Measurements from ENCODE around the gene MACROD2. TPM values are rescaled to one million over a fixed set of nuclear protein-coding genes. Genes with fewer than 3 reads are reported as not detected.

MACROD2 gene
- total RNA-seq, 2 donors from 2014 or later: 8.3 to 21.8 TPM

DNA sequence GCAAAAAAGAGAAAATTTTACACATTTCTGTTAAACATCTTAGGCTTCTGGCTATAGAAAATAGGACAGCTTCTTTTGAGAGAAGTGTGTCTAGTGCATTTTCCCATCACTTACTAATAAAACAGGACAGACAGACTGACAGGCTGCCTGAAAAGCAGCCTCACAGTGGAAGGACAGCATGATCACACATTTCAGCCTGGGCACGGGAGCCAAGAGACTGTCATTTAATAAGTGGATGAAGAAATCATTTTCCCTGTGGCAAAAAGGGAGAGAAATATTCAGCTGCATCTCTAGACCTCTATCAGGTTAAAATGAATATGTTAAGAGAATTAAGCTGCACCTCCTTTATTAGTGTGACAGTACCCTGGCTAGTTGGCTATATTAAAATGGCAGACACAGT is 1617.5 kb downstream of the MACROD2 start:
- H3K27me3 ChIP-seq: no peaks in the 10 kb centered on the region
- WGBS, 2 donors: 67 to 77% methylated on average over 1 of the region's 1 CpG
- no peak overlapping the region for H3K27ac ChIP-seq
- intact Hi-C loops (cut with DNase I): no loop called here
- ATAC-seq (no peak), DNase-seq (no peak)
- H3K4me3 ChIP-seq: no peak overlapping the region
- no peaks in the 10 kb centered on the region for H3K9me3 ChIP-seq
- peaks cover 13% of the 10 kb centered on the region for H3K4me1 ChIP-seq
- no peak for TF ChIP-seq POLR2A (IDR thresholded peaks at IDR 0.05)
- TF ChIP-seq CTCF (IDR thresholded peaks at IDR 0.05): no peak
- no peaks in the 10 kb centered on the region for H3K36me3 ChIP-seq (replicated peaks in 1 of 2; ENCODE audit: insufficient read depth in 1 of 2, low read depth in 2 of 2)

DNA sequence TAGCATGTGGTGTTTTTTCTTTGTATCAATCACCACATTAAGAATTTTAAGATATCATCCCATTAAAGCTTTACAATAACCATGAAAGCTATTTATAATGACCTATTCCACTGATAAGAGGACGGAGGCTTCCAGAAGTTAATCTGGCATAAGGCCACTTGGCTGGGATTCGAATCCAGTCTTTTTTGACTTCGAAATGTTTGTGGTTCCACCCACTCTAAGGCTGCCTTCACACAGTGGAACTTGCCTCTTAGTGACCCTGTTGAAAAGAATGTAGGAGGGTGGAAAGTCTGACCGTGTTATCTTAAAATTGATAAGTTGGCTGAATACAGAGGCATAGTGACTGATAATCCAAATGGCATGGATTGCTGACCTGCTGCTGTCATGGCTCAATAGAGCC is 1618.2 kb downstream of the MACROD2 start:
- DNase-seq: peak; percentile 18 to 34 (median 30)
- Histone ChIP-seq H3K9me3 (no peaks in the 10 kb centered on the region), H3K4me1 (peaks cover 13% of the 10 kb centered on the region), H3K4me3 (no peak overlapping the region), H3K27ac (no peak overlapping the region), H3K27me3 (no peaks in the 10 kb centered on the region), H3K36me3 (replicated peaks in 1 of 2; ENCODE audit: insufficient read depth in 1 of 2, low read depth in 2 of 2) (no peaks in the 10 kb centered on the region)
- 9 to 10% methylated on average over 4 of the region's 4 CpGs for WGBS, 2 donors
- intact Hi-C loops (cut with DNase I): no loop called here
- TF ChIP-seq POLR2A (IDR thresholded peaks at IDR 0.05) (no peak), CTCF (IDR thresholded peaks at IDR 0.05) (no peak)
- ATAC-seq: peak; percentile 47

- H3K4me3 ChIP-seq: no peak overlapping the region
- H3K9me3 ChIP-seq: no peaks in the 10 kb centered on the region
- H3K27me3 ChIP-seq: no peaks in the 10 kb centered on the region
- no peak for ATAC-seq
- DNase-seq: no peak
- TF ChIP-seq POLR2A (IDR thresholded peaks at IDR 0.05) (no peak), CTCF (IDR thresholded peaks at IDR 0.05) (no peak)
- H3K4me1 ChIP-seq: peaks cover 13% of the 10 kb centered on the region
- no peak overlapping the region for H3K27ac ChIP-seq
- 80 to 93% methylated on average over 1 of the region's 1 CpG for WGBS, 2 donors
- intact Hi-C loops (cut with DNase I): no loop called here
- no peaks in the 10 kb centered on the region for H3K36me3 ChIP-seq (replicated peaks in 1 of 2; ENCODE audit: insufficient read depth in 1 of 2, low read depth in 2 of 2)
Measured at GRCh38 chr20:15616626-15617025, 1621.3 kb downstream of the MACROD2 start.

DNA sequence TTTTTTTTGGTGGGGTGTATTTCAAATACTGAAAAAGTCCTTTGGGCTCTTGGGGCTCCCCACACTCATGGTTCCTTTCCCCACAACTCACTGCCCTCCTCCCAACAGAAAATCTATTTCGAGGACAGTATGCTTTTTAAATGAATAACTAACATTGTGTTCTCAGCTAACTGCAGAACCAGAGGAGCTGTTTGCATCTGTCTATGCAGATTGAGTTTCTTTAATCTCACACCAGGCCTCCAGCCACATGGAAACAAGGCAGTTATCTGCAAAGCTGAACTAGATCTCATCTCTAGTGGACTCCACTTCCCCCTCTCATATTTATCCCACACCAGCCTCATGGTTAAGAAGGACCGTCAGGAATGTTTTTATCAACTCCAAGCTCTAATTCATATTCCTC is 1622.8 kb downstream of the MACROD2 start:
- Histone ChIP-seq H3K27me3 (no peaks in the 10 kb centered on the region), H3K9me3 (no peaks in the 10 kb centered on the region), H3K27ac (no peak overlapping the region), H3K4me3 (no peak overlapping the region), H3K4me1 (peaks cover 12% of the 10 kb centered on the region), H3K36me3 (replicated peaks in 1 of 2; ENCODE audit: insufficient read depth in 1 of 2, low read depth in 2 of 2) (no peaks in the 10 kb centered on the region)
- TF ChIP-seq POLR2A (IDR thresholded peaks at IDR 0.05) (no peak), CTCF (IDR thresholded peaks at IDR 0.05) (no peak)
- DNase-seq (no peak), ATAC-seq (no peak)
- intact Hi-C loops (cut with DNase I): no loop called here
- WGBS, 2 donors: 85 to 90% methylated on average over 2 of the region's 2 CpGs

DNA sequence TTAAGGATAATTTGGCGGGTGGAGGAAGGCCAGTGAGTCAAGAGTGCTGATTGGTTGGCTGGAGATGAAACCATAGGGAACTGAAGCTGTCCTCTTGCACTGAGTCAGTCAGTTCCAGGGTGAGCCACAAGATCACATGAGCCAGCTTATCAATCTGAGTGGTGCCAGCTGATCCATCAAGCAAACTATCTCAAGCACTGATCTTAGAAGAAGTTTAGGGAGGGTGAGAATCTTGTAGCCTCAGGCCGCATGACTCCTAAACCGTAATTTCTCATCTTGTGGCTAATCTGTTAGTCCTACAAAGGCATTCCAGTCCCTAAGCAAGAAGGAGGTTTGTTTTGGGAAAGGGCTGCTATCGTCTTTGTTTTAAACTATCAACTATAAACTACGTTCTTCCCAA is 1623.6 kb downstream of the MACROD2 start:
- no peaks in the 10 kb centered on the region for H3K9me3 ChIP-seq
- TF ChIP-seq CTCF (IDR thresholded peaks at IDR 0.05): no peak
- TF ChIP-seq POLR2A (IDR thresholded peaks at IDR 0.05): no peak
- no peak overlapping the region for H3K4me3 ChIP-seq
- no peaks in the 10 kb centered on the region for H3K36me3 ChIP-seq (replicated peaks in 1 of 2; ENCODE audit: insufficient read depth in 1 of 2, low read depth in 2 of 2)
- WGBS, 2 donors: 83 to 90% methylated on average over 5 of the region's 5 CpGs
- DNase-seq: no peak
- H3K27me3 ChIP-seq: no peaks in the 10 kb centered on the region
- H3K27ac ChIP-seq: no peak overlapping the region
- peaks cover 4% of the 10 kb centered on the region for H3K4me1 ChIP-seq
- intact Hi-C loops (cut with DNase I): no loop called here
- ATAC-seq: no peak

Data from body of pancreas (tissue), 4 donors.